Measurements from ENCODE around the gene RACK1. TPM values are rescaled to one million over a fixed set of nuclear protein-coding genes. Genes with fewer than 3 reads are reported as not detected.

The RACK1 gene
- total and polyA plus RNA-seq, 2 of the 4 experiments (the other 2 are of a cell fraction): 4,263 to 9,350 TPM

GRCh38 chr5:181211208-181211607 is 32.5 kb downstream of the RACK1 start:
- no peak overlapping the region for H2BK15ac ChIP-seq (ENCODE audit: low read depth, low read length)
- H3K4me1 ChIP-seq (ENCODE audit: control insufficient read depth, insufficient read depth, low read length): 0 out of 2 replicates have a peak, but pooled peaks cover under 1% of the 10 kb centered on the region
- no TSS peak for BruUV-seq (replicated peaks)
- ChIA-PET CTCF (no interaction called here), POLR2A (ENCODE audit: unreplicated experiment) (no interaction called here)
- H2BK5ac ChIP-seq (ENCODE audit: low read depth, low read length, poor library complexity, severe bottlenecking): no peak overlapping the region
- H3K9ac ChIP-seq (ENCODE audit: low read depth, low read length): no peak overlapping the region
- H4K5ac ChIP-seq (ENCODE audit: low read depth, low read length): no peak overlapping the region
- no peak for ATAC-seq (ENCODE audit: low read depth)
- H3K9me3 ChIP-seq (ENCODE audit: control insufficient read depth, insufficient read depth, low read length): no peaks in the 10 kb centered on the region
- intact Hi-C loops (cut with micrococcal nuclease) (no loop called here), dilution Hi-C loops (cut with HindIII; ENCODE audit: low sequenced_read_pairs, unreplicated experiment) (no loop called here), in situ Hi-C loops (cut with MboI; ENCODE audit: low sequenced_read_pairs) (no loop called here)
- no peak overlapping the region for H2AFZ ChIP-seq (replicated peaks; ENCODE audit: low read length, poor library complexity)
- H3K9me1 ChIP-seq (ENCODE audit: insufficient read depth, low read length): 0 out of 2 replicates have a peak, but pooled peaks cover 3% of the 10 kb centered on the region
- H4K91ac ChIP-seq (ENCODE audit: insufficient read depth, low read depth, low read length): no peak overlapping the region
- no peak overlapping the region for H3K18ac ChIP-seq (ENCODE audit: low read depth, low read length)
- H4K8ac ChIP-seq (ENCODE audit: low read depth in 2 of 2, low read length in 2 of 2): no peak overlapping the region
- TF ChIP-seq MAFK (IDR thresholded peaks at IDR 0.05; ENCODE audit: low read depth, low read length): no peak
- no peak for TF ChIP-seq RFX5 (IDR thresholded peaks at IDR 0.05; ENCODE audit: low read depth, low read length)
- no peak for TF ChIP-seq MAZ (IDR thresholded peaks at IDR 0.05; ENCODE audit: borderline replicate concordance, low read depth, low read length)
- no peak for TF ChIP-seq BHLHE40 (IDR thresholded peaks at IDR 0.05; ENCODE audit: low read depth, low read length)
- no peak for TF ChIP-seq CEBPB (IDR thresholded peaks at IDR 0.05; ENCODE audit: low read depth, low read length)
- TF ChIP-seq SMC3 (IDR thresholded peaks at IDR 0.05; ENCODE audit: low read depth, low read length): no peak
- no peak for TF ChIP-seq RCOR1 (IDR thresholded peaks at IDR 0.05; ENCODE audit: insufficient replicate concordance, low read length)
- no peak for TF ChIP-seq POLR2A (IDR thresholded peaks at IDR 0.05; ENCODE audit: low read depth, low read length)
- no peak for TF ChIP-seq MXI1 (IDR thresholded peaks at IDR 0.05; ENCODE audit: borderline replicate concordance, low read depth, low read length)
- TF ChIP-seq, protein P1, sequence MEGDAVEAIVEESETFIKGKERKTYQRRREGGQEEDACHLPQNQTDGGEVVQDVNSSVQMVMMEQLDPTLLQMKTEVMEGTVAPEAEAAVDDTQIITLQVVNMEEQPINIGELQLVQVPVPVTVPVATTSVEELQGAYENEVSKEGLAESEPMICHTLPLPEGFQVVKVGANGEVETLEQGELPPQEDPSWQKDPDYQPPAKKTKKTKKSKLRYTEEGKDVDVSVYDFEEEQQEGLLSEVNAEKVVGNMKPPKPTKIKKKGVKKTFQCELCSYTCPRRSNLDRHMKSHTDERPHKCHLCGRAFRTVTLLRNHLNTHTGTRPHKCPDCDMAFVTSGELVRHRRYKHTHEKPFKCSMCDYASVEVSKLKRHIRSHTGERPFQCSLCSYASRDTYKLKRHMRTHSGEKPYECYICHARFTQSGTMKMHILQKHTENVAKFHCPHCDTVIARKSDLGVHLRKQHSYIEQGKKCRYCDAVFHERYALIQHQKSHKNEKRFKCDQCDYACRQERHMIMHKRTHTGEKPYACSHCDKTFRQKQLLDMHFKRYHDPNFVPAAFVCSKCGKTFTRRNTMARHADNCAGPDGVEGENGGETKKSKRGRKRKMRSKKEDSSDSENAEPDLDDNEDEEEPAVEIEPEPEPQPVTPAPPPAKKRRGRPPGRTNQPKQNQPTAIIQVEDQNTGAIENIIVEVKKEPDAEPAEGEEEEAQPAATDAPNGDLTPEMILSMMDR (conservative IDR thresholded peaks at IDR 0.05; ENCODE audit: low read depth, low read length): no peak
- TF ChIP-seq NFE2L2 (IDR thresholded peaks at IDR 0.05; ENCODE audit: low read depth, low read length): no peak
- TF ChIP-seq ELK1 (IDR thresholded peaks at IDR 0.05; ENCODE audit: borderline replicate concordance, low read depth, low read length): no peak
- no peaks in the 10 kb centered on the region for H3K36me3 ChIP-seq (ENCODE audit: control insufficient read depth, insufficient read depth, low read length)
- H2BK120ac ChIP-seq (ENCODE audit: low read depth, low read length): no peak overlapping the region
- 30% methylated on average over 2 of the region's 7 CpGs; no CpG with 5 or more reads in 1 of the 2 experiments for WGBS, 2 experiments (ENCODE audit: extremely low coverage in 2 of 2, insufficient read length in 1 of 2)
- no peak overlapping the region for H2AK5ac ChIP-seq (ENCODE audit: low read depth, low read length)
- no peak overlapping the region for H3K14ac ChIP-seq (replicated peaks; ENCODE audit: low read depth, low read length)
- H3K4ac ChIP-seq (ENCODE audit: low read depth, low read length): no peak overlapping the region
- no peak overlapping the region for H3K27ac ChIP-seq (ENCODE audit: insufficient read depth, low read length)
- no peak overlapping the region for H3K4me2 ChIP-seq (ENCODE audit: low read depth, low read length)
- no peaks in the 10 kb centered on the region for H3K79me1 ChIP-seq (ENCODE audit: low read depth in 1 of 2, low read length in 2 of 2)
- H3K4me3 ChIP-seq (ENCODE audit: insufficient read depth, low read depth, low read length): no peak overlapping the region
- H4K20me1 ChIP-seq (ENCODE audit: insufficient read depth, low read length): no peaks in the 10 kb centered on the region
- no peak for DNase-seq
- H2BK20ac ChIP-seq (ENCODE audit: low read depth, low read length): no peak overlapping the region
- no peak overlapping the region for H2AK9ac ChIP-seq (replicated peaks; ENCODE audit: low read depth, low read length, poor library complexity)
- no peak overlapping the region for H3K56ac ChIP-seq (ENCODE audit: extremely low read depth, insufficient read depth, low read length)
- no peaks in the 10 kb centered on the region; the same call in 1 of the 2 replicates for H3K27me3 ChIP-seq (ENCODE audit: control insufficient read depth, insufficient read depth, low read length)
- no peak overlapping the region for H3K23ac ChIP-seq (ENCODE audit: low read depth, low read length)
